ENCODE measurements around the gene PPAN. TPM values are rescaled to one million over a fixed set of nuclear protein-coding genes. Genes with fewer than 3 reads are reported as not detected.
A peak's percentile ranks its signal among the peaks of the same experiment; 100 is the strongest.

The PPAN gene
- total RNA-seq, 1 experiment from 2014 or later: 30.4 TPM

- Histone ChIP-seq H3K4me1 (ENCODE audit: low read length) (peaks cover 18% of the 10 kb centered on the region), H3K27ac (ENCODE audit: low read length) (no peak overlapping the region), H3K79me2 (ENCODE audit: low read length) (no peaks in the 10 kb centered on the region), H3K4me2 (ENCODE audit: low read depth, low read length, poor library complexity, severe bottlenecking) (peak overlapping the region; percentile 72), H3K36me3 (ENCODE audit: insufficient read depth, low read length) (no peaks in the 10 kb centered on the region), H2AFZ (ENCODE audit: low read length) (peak overlapping the region; percentile 84), H3K9me2 (replicated peaks; ENCODE audit: insufficient read depth, low read length) (no peaks in the 10 kb centered on the region), H4K20me1 (ENCODE audit: insufficient read depth, low read depth, low read length) (no peaks in the 10 kb centered on the region), H3K27me3 (ENCODE audit: low read length) (no peaks in the 10 kb centered on the region), H3K9me3 (ENCODE audit: low read length) (no peaks in the 10 kb centered on the region), H3K9ac (ENCODE audit: low read length) (peak overlapping the region; percentile 80), H3K4me3 (ENCODE audit: low read length) (peak overlapping the region; percentile 57; the same call in 1 of the 2 replicates)
- DNase-seq: no peak
Observed at GRCh38 chr19:10096615-10096963, 9.6 kb upstream of the PPAN start.

GRCh38 chr19:10100163-10100785 lies 5.9 kb upstream of the PPAN start:
- Histone ChIP-seq H3K27ac (ENCODE audit: low read length) (no peak overlapping the region), H3K9ac (ENCODE audit: low read length) (no peak overlapping the region), H3K4me1 (ENCODE audit: low read length) (peaks cover 40% of the 10 kb centered on the region), H3K79me2 (ENCODE audit: low read length) (no peaks in the 10 kb centered on the region), H2AFZ (ENCODE audit: low read length) (no peak overlapping the region), H3K4me3 (ENCODE audit: low read length) (no peak overlapping the region), H4K20me1 (ENCODE audit: insufficient read depth, low read depth, low read length) (no peaks in the 10 kb centered on the region), H3K9me3 (ENCODE audit: low read length) (no peaks in the 10 kb centered on the region), H3K36me3 (ENCODE audit: insufficient read depth, low read length) (no peaks in the 10 kb centered on the region), H3K9me2 (replicated peaks; ENCODE audit: insufficient read depth, low read length) (no peaks in the 10 kb centered on the region), H3K27me3 (ENCODE audit: low read length) (no peaks in the 10 kb centered on the region), H3K4me2 (ENCODE audit: low read depth, low read length, poor library complexity, severe bottlenecking) (no peak overlapping the region)
- no peak for DNase-seq

- peak overlapping the region; percentile 53 for H3K4me3 ChIP-seq (ENCODE audit: low read length)
- peaks cover 41% of the 10 kb centered on the region for H3K4me1 ChIP-seq (ENCODE audit: low read length)
- peak; percentile 64 for DNase-seq
- H3K36me3 ChIP-seq (ENCODE audit: insufficient read depth, low read length): peaks cover 12% of the 10 kb centered on the region
- H3K9me2 ChIP-seq (replicated peaks; ENCODE audit: insufficient read depth, low read length): no peaks in the 10 kb centered on the region
- peak overlapping the region; percentile 74; the same call in 1 of the 2 replicates for H2AFZ ChIP-seq (ENCODE audit: low read length)
- peak overlapping the region; percentile 71 for H3K9ac ChIP-seq (ENCODE audit: low read length)
- no peaks in the 10 kb centered on the region for H3K27me3 ChIP-seq (ENCODE audit: low read length)
- H3K9me3 ChIP-seq (ENCODE audit: low read length): no peaks in the 10 kb centered on the region
- peak overlapping the region; percentile 76 for H3K27ac ChIP-seq (ENCODE audit: low read length)
- H3K79me2 ChIP-seq (ENCODE audit: low read length): peaks cover 16% of the 10 kb centered on the region
- H3K4me2 ChIP-seq (ENCODE audit: low read depth, low read length, poor library complexity, severe bottlenecking): peak overlapping the region; percentile 44
- 0 out of 2 replicates have a peak, but pooled peaks cover under 1% of the 10 kb centered on the region for H4K20me1 ChIP-seq (ENCODE audit: insufficient read depth, low read depth, low read length)
Observed at GRCh38 chr19:10102787-10103236, 3.4 kb upstream of the PPAN start.

- no peak overlapping the region for H3K4me2 ChIP-seq (ENCODE audit: low read depth, low read length, poor library complexity, severe bottlenecking)
- no peaks in the 10 kb centered on the region for H3K9me3 ChIP-seq (ENCODE audit: low read length)
- H3K79me2 ChIP-seq (ENCODE audit: low read length): peaks cover 25% of the 10 kb centered on the region
- no peaks in the 10 kb centered on the region for H3K9me2 ChIP-seq (replicated peaks; ENCODE audit: insufficient read depth, low read length)
- peaks cover 50% of the 10 kb centered on the region for H3K4me1 ChIP-seq (ENCODE audit: low read length)
- peaks cover 22% of the 10 kb centered on the region for H3K36me3 ChIP-seq (ENCODE audit: insufficient read depth, low read length)
- H4K20me1 ChIP-seq (ENCODE audit: insufficient read depth, low read depth, low read length): 0 out of 2 replicates have a peak, but pooled peaks cover 6% of the 10 kb centered on the region
- peak overlapping the region; percentile 79 for H3K27ac ChIP-seq (ENCODE audit: low read length)
- H3K9ac ChIP-seq (ENCODE audit: low read length): no peak overlapping the region
- no peak overlapping the region for H3K4me3 ChIP-seq (ENCODE audit: low read length)
- 0 out of 2 replicates have a peak overlapping the region, but pooled peaks have one; percentile 0 for H2AFZ ChIP-seq (ENCODE audit: low read length)
- DNase-seq: no peak
- H3K27me3 ChIP-seq (ENCODE audit: low read length): no peaks in the 10 kb centered on the region
Observed at GRCh38 chr19:10104130-10104513, 2.0 kb upstream of the PPAN start.

- peaks cover 25% of the 10 kb centered on the region for H3K79me2 ChIP-seq (ENCODE audit: low read length)
- peaks cover 29% of the 10 kb centered on the region for H3K36me3 ChIP-seq (ENCODE audit: insufficient read depth, low read length)
- peak overlapping the region; percentile 79 for H3K27ac ChIP-seq (ENCODE audit: low read length)
- H3K4me2 ChIP-seq (ENCODE audit: low read depth, low read length, poor library complexity, severe bottlenecking): peak overlapping the region; percentile 52
- H3K27me3 ChIP-seq (ENCODE audit: low read length): no peaks in the 10 kb centered on the region
- H3K9me2 ChIP-seq (replicated peaks; ENCODE audit: insufficient read depth, low read length): no peaks in the 10 kb centered on the region
- peak overlapping the region; percentile 63 for H3K9ac ChIP-seq (ENCODE audit: low read length)
- peak overlapping the region; percentile 100; the same call in 1 of the 2 replicates for H3K4me3 ChIP-seq (ENCODE audit: low read length)
- 0 out of 2 replicates have a peak, but pooled peaks cover 6% of the 10 kb centered on the region for H4K20me1 ChIP-seq (ENCODE audit: insufficient read depth, low read depth, low read length)
- DNase-seq: peak; percentile 66
- H3K9me3 ChIP-seq (ENCODE audit: low read length): no peaks in the 10 kb centered on the region
- peak overlapping the region; percentile 96 for H2AFZ ChIP-seq (ENCODE audit: low read length)
- peaks cover 54% of the 10 kb centered on the region for H3K4me1 ChIP-seq (ENCODE audit: low read length)
Observed at GRCh38 chr19:10104665-10105508, 1.3 kb upstream of the PPAN start.

- Histone ChIP-seq H3K4me1 (ENCODE audit: low read length) (peaks cover 56% of the 10 kb centered on the region), H3K4me3 (ENCODE audit: low read length) (peak overlapping the region; percentile 100; the same call in 1 of the 2 replicates), H3K27ac (ENCODE audit: low read length) (peak overlapping the region; percentile 79), H3K9me3 (ENCODE audit: low read length) (no peaks in the 10 kb centered on the region), H3K27me3 (ENCODE audit: low read length) (no peaks in the 10 kb centered on the region), H3K79me2 (ENCODE audit: low read length) (peaks cover 25% of the 10 kb centered on the region), H2AFZ (ENCODE audit: low read length) (peak overlapping the region; percentile 96), H4K20me1 (ENCODE audit: insufficient read depth, low read depth, low read length) (0 out of 2 replicates have a peak, but pooled peaks cover 6% of the 10 kb centered on the region), H3K9me2 (replicated peaks; ENCODE audit: insufficient read depth, low read length) (no peaks in the 10 kb centered on the region), H3K4me2 (ENCODE audit: low read depth, low read length, poor library complexity, severe bottlenecking) (peak overlapping the region; percentile 52), H3K9ac (ENCODE audit: low read length) (peak overlapping the region; percentile 63), H3K36me3 (ENCODE audit: insufficient read depth, low read length) (peaks cover 30% of the 10 kb centered on the region)
- no peak for DNase-seq
Observed at GRCh38 chr19:10105509-10106099, 558 bp upstream of the PPAN start.

- 0 out of 2 replicates have a peak, but pooled peaks cover 6% of the 10 kb centered on the region for H4K20me1 ChIP-seq (ENCODE audit: insufficient read depth, low read depth, low read length)
- peaks cover 25% of the 10 kb centered on the region for H3K79me2 ChIP-seq (ENCODE audit: low read length)
- H3K27me3 ChIP-seq (ENCODE audit: low read length): no peaks in the 10 kb centered on the region
- peak overlapping the region; percentile 96 for H3K4me2 ChIP-seq (ENCODE audit: low read depth, low read length, poor library complexity, severe bottlenecking)
- H3K4me3 ChIP-seq (ENCODE audit: low read length): peak overlapping the region; percentile 100
- no peaks in the 10 kb centered on the region for H3K9me2 ChIP-seq (replicated peaks; ENCODE audit: insufficient read depth, low read length)
- DNase-seq: no peak
- peak overlapping the region; percentile 86 for H3K27ac ChIP-seq (ENCODE audit: low read length)
- no peaks in the 10 kb centered on the region for H3K9me3 ChIP-seq (ENCODE audit: low read length)
- H2AFZ ChIP-seq (ENCODE audit: low read length): no peak overlapping the region
- H3K9ac ChIP-seq (ENCODE audit: low read length): peak overlapping the region; percentile 100
- peaks cover 32% of the 10 kb centered on the region for H3K36me3 ChIP-seq (ENCODE audit: insufficient read depth, low read length)
- H3K4me1 ChIP-seq (ENCODE audit: low read length): peaks cover 57% of the 10 kb centered on the region
Observed at GRCh38 chr19:10107254-10107653, 1.1 kb downstream of the PPAN start.

Data from Karpas-422 (cell line).